OCI-LY7 (cell line): ENCODE data around the gene MYBPC1.

Source experiments
- EZH2phosphoT487 ChIP-seq: fragments of 200-600 bp; sonication (generic); IDR thresholded peaks from 2 replicates; pipeline ENCODE4 v1.6.1; 2018; ENCODE audit warnings: low read depth, borderline replicate concordance, mild to moderate bottlenecking, mixed run types, antibody characterized with exemption, low read length, moderate library complexity, mixed read lengths
- TF ChIP-seq, protein P1 (sequence below): fragments of 200-600 bp; sonication (generic); conservative IDR thresholded peaks from 2 replicates; pipeline ENCODE4 v1.5.1; 2014; ENCODE audit warnings: mild to moderate bottlenecking, antibody characterized with exemption, low read length, moderate library complexity, mixed read lengths

DNA sequence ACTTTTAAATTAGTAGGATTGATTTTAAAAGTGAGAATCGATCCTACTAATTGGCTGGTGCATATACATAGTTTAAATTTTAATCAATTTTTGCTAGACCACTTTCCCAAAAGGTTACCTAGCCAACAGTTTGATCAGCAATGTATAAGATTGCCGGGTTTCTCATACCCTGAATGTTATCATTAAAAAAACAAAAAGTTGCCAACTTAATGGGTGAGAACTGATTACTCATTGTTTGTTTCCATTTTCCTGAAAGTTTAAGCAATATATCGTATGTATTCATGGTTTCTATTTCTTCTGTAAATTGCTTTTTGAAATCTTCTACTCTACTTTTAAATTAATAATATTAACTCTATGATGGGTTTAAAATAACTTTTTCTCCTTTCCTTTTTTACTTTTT is 4.4 kb upstream of the MYBPC1 start:
- TF ChIP-seq, protein P1, sequence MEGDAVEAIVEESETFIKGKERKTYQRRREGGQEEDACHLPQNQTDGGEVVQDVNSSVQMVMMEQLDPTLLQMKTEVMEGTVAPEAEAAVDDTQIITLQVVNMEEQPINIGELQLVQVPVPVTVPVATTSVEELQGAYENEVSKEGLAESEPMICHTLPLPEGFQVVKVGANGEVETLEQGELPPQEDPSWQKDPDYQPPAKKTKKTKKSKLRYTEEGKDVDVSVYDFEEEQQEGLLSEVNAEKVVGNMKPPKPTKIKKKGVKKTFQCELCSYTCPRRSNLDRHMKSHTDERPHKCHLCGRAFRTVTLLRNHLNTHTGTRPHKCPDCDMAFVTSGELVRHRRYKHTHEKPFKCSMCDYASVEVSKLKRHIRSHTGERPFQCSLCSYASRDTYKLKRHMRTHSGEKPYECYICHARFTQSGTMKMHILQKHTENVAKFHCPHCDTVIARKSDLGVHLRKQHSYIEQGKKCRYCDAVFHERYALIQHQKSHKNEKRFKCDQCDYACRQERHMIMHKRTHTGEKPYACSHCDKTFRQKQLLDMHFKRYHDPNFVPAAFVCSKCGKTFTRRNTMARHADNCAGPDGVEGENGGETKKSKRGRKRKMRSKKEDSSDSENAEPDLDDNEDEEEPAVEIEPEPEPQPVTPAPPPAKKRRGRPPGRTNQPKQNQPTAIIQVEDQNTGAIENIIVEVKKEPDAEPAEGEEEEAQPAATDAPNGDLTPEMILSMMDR = no peak
- no peak for TF ChIP-seq EZH2phosphoT487
